LNCAP (cell line): ENCODE measurements around the gene SUMO2.

Experiments
- CTCF ChIP-seq: fragments of 450-650 bp; IDR thresholded peaks from 2 replicates; pipeline ENCODE4 v1.5.1; 2017; ENCODE audit warnings: mild to moderate bottlenecking

The SUMO2 gene

DNA sequence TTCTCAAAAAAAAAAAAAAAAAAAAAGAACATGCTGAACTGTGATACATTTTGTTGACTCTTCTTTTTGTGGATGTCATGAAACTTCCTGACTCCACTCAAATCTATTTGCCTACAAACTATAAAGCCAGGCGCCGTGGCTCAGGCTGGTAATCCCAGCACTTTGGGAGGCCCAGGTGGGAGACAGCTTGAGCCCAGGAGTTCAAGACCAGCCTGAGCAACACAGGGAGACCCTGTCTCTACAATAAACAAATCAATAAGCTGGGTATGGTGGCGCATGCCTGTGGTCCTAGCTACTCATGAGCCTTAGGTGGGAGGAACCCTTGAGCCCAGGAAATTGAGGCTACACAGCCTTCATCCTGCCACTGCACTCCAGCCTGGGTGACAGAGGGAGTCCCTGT, 49.8 kb downstream of the SUMO2 start:
- TF ChIP-seq CTCF, result no peak

DNA sequence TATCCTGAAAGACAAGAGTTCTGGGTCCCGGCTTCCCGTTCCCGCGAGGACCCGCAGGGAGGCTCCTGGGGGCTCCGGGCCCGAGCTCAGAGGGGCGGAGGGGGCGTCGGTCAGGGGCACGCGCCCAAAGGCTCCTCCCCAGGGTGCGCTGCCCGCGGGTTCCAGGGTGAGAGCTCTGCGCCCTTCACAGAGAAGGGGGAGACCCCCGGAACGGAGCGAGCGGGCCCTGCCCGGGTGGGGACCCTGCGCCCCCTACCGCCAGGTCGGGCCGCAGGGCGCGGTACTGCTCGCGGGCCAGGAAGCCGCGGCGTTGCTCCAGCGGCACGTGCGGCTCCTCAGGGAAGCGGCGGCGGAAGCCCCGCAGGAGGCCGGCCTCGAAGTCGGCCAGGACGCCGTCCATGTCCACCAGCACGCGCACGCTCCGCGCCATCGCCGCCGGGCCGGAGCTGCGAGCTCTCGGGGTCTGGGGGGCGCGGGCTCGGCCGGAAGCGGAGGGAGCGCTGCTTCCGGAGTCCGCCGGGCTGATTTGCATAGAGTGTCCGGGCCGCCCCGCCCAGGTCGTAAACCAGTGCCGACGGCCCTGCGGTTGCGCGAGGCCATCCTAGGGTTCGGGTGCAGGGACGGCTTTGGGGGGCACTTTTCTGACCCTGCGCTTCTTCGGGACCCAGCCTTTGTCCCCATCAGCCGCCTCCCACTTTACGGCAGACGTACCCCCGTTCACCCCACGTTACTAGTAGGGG, 51.3 kb downstream of the SUMO2 start, which contains the start of gene NT5C:
TSS of gene NT5C (minus strand) at position 465 of the 740 bp plus-strand sequence. CDS start at position 430, 35 bp downstream.
- TF ChIP-seq CTCF, result peak; percentile 82

DNA sequence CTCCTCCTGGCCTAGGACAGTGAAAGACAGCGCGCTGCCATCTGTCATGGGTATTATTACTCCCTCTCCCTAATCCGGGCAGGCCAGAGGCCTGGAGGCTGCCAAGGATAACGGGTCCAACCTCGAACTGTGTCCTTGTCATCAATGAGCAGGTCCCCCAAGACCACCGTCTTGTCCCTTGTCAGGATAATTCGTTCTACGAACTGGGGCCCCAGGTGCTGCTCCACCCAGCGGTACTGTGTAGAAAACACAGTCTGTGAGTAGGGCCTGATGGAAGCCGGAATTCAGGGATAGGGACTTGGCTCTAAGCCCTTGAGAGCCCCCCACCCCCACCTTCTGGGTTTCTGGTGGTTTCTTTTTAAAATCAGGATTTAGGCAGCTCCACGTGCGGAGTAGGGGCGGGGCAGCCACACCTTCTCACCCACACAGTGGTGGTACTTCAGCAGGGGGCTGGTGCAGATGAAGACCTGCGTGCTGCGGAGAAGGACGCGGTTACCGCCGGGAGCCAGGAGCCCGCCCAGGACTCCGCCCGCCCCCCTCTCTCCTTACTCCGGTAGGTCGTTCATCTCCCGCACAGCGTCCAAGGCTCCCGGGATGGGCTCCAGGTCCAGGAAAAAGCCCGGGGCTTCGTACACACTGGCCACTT, 52.0 kb downstream of the SUMO2 start:
- TF ChIP-seq CTCF, result no peak

DNA sequence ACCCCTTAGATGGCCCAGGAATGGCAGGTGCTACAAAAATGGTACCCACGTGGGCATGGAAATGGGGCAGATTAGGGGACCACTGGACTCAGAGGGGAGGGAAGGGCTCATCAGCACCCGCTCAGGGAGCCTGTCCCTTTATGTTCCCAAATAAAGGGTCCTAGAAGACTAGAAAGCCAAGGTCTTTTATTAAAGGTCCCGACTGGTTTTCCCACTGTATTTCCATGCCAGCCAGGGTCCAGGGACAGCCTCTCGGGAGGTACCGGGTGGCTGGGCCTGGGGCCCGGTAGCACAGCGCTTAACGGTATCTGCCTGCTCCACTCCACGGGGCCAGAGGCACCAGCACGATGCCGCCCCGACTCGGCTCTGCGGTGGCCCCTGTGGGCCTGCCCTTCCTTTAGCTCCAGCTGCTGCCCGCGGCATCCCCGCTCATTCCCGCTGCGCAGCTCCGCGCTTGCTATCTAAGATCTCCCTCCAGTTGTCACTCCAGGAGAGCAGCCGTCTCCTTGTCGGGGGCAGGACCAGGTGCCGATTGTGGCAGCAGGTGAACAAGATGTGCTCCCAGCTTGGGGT, 52.6 kb downstream of the SUMO2 start:
- TF ChIP-seq CTCF, result no peak

GRCh38 chr17:75129576-75129975, 53.2 kb downstream of the SUMO2 start:
- no peak for TF ChIP-seq CTCF

DNA sequence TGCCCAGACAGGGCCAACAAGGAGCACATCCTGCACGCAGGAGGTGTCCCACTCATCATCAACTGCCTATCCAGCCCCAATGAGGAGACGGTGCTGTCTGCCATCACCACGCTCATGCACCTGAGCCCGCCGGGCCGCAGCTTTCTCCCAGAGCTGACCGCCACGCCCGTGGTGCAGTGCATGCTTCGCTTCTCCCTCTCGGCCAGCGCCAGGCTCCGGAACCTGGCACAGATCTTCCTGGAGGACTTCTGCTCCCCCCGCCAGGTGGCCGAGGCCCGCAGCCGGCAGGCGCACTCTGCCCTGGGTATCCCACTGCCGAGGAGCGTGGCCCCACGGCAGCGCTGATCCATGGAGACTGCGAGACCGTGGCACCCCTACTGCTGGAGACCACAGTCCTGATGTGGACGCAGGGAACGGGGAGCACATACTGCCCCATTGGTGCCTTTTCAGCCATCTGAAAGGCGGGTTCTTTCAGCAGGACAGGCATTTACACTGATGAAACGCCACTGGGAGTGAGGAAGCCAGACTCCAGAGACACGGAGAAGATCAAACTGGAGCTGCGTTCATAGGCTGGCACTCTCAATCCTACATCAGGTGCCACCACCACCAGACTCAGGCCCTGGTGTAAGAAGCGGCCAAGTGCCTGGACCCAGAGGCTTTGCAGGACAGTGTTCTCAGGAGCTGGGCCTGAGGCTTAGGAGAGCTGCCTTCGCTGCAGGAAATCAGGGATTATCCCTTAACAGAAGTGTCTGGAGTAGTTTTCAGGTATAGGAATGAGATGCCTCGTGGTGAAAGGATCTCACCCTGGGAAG, 53.9 kb downstream of the SUMO2 start:
- no peak for TF ChIP-seq CTCF

DNA sequence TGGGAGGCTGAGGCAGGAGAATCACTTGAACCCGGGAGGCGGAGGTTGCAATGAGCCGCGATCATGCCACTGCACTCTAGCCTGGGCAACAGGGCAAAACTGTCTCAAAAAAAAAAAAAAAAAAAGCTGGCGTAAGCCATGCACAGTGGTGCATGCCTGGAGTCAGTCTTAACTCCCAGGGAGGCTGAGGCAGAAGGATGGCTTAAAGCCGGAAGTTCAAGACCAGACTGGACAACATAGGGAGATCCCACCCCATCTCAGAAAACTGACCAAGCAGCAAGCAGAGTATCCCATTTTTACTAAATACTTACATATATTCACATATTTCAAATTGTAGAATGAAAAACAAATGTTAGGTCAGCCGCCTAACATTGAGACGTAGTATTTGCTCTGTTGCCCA, 55.8 kb downstream of the SUMO2 start:
- no peak for TF ChIP-seq CTCF
